ENCODE data around the gene COL19A1. TPM values are rescaled to one million over a fixed set of nuclear protein-coding genes. Genes with fewer than 3 reads are reported as not detected.

COL19A1 gene
- total RNA-seq, 1 experiment from 2014 or later, result 0.12 TPM

DNA sequence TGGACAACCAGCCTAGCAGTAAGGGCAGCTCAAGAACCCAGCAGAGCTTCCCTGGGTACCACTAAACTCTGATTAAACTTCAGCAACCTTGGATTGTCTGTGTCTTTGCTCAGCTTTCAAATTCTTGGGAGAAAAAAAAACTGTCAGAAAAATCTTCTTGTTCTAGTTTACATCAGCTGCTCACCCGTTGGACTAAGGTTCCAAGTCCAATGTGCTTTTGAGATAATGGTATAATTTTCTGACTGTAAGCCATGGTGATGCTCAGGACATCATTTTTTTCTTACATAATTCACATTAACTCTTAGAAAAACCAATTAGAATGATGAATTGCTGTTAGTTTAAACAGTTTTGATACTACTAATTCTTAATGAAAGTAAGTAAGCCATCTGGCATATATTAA lies 290.7 kb downstream of the COL19A1 start:
- DNase-seq (ENCODE audit: extremely low read depth, low read depth), result no peak

DNA sequence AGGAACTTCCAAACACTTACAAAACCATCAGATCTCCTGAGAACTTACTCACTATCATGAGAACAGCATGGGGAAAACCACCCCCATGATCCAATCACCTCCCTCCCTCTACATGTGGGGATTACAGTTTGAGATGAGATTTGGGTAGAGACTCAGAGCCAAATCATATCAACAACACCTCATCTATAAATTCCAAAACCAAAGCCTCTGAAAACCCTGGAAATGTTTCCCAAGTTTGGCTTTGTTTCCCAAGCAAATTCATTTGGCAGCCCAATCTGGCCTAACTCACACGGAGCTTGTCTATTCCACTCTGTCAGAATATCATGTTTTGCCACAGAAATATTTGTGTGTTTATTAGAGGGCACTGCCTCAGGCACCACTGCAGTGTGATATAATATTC lies 293.9 kb downstream of the COL19A1 start:
- no peak for DNase-seq (ENCODE audit: extremely low read depth, low read depth)

DNA sequence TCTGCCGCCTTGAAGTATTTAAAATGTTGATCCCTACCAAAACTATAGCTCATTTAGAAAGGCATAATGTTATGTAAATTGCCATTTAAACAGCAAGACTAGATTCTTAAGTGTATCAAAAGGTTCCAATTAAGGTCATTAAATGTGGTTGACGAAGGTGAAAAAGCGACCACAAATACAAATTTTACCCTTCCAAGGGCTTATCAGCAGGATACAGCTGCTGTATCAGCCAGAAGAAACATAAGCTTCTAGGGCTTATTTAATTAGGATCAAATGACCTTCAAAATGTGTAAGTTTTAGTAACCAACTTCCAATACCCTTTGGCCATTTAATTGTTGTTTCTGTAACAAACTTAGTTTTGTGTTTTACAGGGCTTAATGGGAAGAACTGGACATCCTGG lies 296.6 kb downstream of the COL19A1 start:
- DNase-seq (ENCODE audit: extremely low read depth, low read depth), result no peak

DNA sequence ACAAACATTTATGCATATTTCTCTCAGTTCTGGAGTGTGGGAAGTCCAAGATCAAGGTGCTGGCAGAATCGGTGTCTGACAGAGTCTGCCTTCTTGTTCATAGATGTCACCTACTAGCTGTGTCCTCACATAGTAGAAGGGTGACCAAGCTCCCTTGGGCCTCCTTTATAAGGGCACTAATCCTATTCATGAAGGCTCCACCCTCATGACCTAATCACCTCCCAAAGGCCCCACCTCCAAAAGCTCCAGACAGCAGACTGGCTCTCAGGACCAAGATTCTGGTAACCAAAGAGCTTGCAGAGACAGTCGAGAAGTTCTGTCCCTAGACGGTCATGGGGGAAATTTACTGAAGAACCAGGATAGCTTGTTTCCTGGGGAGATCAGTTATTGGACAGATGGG lies 297.4 kb downstream of the COL19A1 start:
- DNase-seq (ENCODE audit: extremely low read depth, low read depth), result no peak

DNA sequence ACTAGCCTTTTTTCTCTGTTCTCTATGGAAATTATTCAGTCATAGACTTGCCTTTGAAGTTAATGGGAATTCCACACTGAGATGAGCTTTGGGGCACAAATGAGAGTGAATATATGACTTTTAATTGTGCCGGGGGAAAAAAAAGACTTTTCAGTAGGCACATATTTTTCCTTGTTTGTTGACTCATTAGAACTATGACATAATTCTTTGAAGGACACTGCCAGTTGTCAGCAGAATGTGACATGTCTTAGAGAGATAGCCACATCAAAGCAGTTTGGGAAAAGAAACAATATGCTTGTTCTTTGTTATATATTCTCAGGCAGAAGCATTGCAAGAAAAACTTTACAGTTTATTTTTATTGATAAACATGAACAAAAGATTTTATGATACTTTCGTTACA lies 298.2 kb downstream of the COL19A1 start:
- no peak for DNase-seq (ENCODE audit: extremely low read depth, low read depth)

DNA sequence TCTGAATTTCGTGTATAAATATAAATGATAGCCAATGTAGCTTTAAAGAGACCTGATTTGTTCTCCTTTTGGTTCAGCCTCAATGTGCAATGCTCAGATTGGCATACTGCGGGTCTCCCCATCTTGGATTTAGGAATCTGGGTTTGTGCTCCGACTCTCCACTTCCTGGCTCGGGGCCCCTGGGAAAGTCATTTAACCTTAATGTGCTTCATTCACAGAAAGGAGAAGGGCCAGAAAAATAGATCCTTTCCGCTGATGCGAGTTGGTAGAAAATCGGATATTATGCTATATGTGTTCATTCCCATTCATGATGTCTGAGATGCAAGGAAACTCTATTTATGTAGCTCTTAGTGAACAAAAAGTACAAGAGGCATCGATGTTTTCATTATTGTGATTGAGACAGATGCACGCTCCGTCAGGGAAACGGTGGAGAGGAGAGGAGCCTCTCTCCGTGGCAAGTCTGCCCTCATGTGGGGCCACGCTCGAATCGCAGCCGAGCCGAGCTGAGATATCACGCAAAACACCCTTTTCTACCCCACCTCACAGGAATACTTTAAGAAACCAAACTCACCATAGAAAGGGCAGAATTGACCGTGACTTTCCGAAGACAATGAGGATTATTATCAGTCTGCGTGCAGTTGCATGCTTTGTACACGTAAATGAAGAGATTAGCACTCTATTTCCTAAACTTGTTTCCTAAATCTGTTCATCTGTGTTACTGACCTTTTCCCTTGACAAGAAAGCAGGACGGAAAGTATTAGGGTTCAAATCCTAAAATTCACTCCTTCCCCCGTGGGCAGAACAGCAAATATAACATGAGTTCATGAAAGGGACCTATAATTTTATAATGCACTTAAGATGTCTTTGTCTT lies 300.0 kb downstream of the COL19A1 start:
- peak; percentile 25 for DNase-seq (ENCODE audit: extremely low read depth, low read depth)

DNA sequence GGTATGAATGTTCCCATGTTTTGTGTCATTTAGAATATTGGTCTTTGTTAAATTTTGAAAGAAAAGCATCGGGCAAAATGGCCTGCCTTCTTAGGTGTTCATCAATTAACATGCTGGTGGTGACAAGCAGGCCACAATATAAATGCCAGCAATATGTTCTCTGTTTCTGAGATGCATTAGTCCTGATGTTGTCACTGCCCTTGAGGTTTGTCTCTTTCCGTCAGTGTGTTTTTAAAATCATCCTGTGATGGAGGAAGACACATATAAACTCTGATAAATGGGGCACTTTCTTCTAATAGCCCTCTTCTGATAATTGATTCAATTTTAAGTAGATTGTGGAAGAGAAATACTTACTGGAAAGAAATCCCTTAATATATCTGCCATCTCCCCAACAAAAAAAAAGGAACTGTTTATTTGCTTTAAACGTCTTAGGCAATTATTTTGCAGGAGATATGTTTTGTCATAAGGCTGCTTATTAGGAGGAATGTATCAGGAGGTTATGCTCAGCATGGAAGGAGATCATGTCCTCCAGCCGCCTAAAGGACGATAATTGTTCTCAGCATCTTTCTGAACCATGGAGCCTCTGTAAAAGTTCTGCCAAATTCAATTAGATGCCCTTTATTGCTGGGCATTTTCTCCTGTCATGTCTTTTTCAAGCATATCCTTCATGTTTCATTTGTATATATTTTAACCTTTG lies 302.5 kb downstream of the COL19A1 start:
- no peak for DNase-seq (ENCODE audit: extremely low read depth, low read depth)

DNA sequence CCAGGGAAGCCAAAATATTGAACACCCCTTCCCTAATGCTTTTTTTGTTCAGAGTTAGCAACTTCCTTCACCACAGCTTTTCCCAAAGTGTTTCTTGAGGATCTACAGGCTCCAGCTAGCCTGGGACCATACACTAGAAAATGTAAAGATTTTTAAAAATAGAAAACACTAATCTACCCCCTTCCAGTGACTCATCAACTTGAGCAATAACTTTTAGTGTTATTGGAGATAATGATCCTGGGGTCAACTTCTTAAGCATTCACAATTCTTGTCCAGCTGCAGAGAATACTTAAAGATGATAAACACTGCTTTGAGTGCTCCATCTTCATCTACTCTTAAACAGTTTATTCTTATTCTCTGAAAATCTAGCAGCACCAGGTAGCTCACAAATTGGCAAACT lies 304.9 kb downstream of the COL19A1 start:
- DNase-seq (ENCODE audit: extremely low read depth, low read depth), result no peak

DNA sequence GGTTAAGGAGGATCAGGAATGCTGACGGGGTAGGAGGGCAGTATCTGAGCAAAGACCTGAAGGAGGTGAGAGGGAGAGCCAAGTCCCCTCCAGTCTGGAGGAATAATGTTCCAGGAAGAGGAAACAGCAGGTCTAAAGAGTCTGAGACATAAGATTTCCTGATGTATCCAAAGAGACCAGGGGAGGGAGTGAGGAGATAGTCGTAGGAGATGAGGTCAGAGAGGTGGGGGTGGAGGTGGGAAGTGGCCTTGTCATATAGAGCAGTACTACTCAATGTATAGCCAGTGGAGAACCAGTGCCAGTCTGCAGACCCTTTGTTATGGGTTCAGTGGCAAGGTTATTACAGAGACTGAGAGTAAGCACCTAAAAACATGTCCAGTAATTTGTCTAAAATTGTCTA lies 305.9 kb downstream of the COL19A1 start:
- no peak for DNase-seq (ENCODE audit: extremely low read depth, low read depth)

DNA sequence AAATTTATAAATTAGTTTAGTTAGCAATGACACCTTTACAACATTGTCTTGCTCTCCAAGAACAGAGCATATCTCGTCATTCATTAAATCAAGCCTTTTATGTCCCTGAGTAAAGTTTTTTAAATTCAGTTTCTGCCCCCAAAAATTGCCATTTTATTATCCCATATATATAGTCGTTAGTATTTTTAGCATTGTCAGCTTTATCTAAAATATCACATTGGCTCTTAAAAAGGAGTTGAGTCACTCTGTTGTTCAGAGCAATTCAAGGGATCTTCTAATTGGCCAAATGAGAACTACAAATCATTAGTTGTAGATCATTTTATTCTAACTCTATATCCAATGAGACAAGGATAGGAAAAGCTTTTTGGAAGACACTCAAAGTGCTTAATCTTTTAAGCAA lies 309.4 kb downstream of the COL19A1 start:
- no peak for DNase-seq (ENCODE audit: extremely low read depth, low read depth)

DNA sequence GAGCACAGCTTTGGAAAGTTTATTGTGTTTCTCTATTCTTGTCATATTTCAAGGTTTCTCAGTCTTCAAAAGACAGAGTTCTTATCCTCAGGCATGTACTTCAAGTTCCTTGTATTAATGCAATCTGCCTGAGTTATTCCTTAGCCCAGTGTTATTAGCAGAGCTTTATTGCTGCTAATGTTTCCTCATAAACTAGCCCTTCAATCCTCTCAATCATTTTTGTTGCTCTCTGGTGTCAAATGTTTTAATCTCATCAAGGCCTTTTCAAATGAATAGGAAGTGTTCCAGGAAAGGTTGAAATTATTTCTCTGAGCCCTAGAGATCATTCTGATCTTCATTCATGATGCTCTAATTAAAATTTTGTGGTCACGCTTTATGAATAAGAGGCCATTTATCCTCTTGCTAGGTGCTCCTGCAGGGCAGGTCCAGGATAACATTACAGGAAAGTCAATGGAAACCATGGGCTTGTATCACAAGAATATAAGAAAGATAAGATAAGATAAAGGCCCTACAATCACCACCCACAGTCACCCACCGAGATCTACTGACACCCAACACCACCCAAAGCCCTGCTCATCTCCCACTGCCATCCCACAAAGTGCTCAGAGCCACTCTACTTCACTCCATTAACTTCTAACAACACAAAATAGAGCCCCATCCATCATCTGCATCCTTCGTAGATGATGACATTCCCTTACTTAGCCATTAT lies 310.6 kb downstream of the COL19A1 start:
- DNase-seq (ENCODE audit: extremely low read depth, low read depth), result no peak

DNA sequence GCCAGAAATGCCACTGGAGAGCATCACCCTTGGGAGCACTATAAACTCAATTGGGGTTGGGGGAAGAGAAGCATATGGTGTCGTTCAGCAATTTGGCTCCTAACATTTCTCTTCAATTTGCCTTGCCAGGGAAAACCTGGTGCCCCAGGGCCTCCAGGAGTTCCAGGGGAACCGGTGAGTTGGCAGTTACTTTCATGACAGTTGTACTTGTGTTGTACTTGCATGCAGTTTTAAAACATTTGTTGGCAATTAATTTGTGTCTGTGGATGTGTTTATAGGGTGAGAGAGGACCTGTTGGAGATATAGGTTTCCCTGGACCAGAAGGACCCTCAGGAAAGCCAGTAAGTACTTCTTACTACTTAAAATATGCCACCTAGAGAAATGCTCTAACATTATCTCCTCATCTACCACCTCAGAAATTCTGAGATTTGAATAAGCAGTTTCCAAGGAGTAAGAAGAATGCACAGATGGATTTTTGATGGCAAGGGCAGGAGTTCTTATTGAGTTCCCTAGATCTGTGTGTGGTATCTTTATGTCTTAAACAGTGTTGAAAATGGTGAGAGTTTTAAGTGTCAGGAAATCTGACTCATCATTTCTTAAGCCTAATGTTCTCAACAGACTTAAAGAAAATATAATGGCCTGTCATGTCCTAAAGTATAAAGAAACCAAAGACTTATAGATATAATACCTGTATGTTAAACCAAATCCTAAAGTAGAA lies 314.0 kb downstream of the COL19A1 start:
- DNase-seq (ENCODE audit: extremely low read depth, low read depth), result no peak

DNA sequence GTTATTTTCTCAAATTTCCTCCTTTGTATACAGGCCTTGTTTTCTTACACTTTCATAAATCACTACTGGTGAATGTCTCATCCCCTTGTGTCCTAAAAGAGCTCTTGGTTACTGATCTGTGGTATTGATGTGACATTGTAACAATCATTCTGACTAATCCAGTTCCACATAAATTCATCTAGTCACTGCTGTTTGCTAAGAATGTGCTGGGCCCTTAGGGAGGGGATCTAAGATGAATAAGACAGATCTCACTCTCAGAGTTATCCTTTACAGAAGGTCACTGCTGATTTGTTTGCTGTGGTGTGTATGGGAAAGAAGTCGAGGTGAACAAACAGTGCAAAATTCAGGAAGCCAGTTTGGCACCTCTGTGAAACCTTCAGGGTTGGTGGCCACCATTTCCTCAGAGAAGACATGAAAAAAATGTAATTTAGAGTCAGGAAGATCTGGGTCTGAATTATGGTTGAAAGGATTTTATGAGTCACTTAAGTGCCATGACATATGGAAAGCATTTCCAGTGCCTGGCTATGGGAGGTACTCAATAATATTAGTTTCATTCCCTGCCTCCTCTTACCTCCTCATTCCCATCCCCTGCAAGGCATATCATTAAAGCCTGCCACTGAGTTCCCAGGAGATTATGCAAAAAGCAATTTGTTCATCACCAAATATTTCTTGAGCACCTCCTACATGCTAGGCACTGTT lies 314.7 kb downstream of the COL19A1 start:
- DNase-seq (ENCODE audit: extremely low read depth, low read depth), result no peak

DNA sequence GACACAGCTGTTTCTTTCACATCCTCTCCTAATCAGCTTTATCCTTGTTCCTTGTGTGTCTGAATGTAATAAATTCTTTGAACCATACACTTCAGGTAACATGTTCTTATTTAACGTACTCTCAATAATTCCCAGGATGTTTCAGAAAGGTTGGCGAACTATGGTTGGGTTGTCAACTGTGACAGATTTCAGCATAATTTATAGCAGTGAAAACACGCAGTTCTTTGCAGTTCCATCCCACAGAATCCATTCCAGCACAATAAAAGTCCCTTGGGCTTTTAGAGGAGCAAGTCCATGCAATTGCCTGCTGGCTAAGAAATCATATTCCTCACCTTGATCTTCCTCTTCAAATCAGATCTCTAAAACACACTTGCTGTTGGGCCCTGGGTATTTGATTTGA lies 317.2 kb downstream of the COL19A1 start:
- no peak for DNase-seq (ENCODE audit: extremely low read depth, low read depth)

DNA sequence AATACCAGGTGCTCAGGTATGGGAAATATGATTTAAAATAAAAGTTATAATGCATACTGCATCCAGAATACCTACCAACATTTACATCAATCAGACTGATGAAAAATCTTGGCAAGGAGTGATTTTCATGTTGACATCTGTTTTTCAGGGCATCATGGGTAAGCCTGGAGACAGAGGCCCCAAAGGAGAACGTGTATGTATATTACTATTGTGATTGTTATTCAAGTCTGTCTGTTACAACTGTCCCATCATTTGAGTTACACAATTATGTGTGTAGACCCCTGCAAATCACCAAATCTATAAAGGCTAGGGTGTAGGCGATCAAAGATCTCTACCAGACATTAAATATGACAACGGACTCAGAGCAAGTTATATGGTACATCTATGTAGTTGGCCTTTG lies 318.4 kb downstream of the COL19A1 start:
- DNase-seq (ENCODE audit: extremely low read depth, low read depth), result no peak

DNA sequence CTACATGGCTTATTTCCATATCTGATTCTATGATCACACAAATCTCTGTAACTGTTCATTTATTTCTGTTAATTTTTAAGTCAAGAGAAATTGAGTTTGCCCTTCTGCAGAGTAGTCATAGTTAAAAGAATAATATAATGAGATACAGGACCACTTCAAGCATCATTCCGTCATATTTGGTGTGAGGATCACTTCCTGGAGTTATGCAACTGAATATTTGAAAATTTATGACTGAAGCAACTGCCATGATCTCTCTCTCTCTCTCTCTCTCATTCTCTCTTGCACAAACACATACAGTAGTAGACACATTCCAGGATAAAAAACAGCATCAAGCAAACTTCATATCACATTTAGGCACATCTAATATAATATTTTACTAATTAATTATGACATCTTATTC lies 320.1 kb downstream of the COL19A1 start:
- no peak for DNase-seq (ENCODE audit: extremely low read depth, low read depth)

DNA sequence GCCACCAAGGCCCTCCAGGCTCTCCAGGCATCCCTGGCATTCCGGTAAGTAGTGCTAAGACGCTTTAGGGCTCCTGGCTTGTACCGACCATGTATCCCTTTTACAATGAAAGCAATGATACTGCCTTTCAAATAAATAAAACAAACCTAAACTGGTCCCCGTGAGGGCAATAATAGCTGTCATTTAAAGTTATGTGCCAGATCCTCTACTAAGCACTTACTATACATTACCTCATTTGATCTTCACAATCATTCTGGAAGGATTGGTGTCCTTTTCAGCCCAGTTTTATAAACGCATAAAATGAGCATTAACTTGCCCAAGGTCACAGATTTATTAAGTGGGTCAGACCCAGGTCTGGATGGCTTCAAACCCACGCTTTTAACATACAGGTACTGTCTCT lies 321.8 kb downstream of the COL19A1 start:
- no peak for DNase-seq (ENCODE audit: extremely low read depth, low read depth)

DNA sequence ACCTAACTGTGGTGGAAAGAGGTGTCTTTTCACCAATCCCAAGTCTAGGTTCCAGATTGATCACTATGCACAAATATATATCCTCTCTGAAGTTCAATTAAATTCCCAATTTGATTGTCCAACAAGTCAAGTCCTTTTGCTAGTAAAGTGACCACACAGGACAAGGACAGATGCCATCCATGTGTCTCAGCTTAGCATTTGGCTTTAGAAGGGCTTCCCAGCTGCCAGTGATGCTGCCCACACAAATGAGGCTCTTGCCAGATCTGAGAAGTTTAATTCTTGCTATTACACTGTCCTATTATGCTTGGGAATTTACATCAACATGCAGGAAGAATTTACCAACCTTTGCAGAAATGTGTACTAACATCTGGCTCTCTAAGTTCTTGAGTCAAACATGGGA lies 328.1 kb downstream of the COL19A1 start:
- no peak for DNase-seq (ENCODE audit: extremely low read depth, low read depth)

DNA sequence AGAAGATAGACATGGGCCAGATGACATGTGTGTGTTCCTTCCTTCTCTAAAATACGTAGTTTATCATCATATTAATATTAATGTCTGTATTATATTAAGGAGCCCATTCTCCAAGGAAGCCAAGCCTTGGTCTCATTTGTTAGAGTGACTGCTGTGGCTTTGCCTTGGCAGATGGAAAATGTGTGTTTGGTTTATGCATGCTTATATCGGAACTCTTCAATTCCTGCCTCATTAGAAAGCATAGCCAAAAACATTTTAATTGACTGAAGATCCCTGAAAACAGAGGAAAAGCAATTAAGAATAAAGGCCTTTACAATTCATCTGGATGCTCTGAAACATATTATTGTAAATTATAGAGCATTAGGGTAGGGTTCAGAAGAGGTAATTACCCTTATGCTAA lies 330.2 kb downstream of the COL19A1 start:
- DNase-seq (ENCODE audit: extremely low read depth, low read depth), result no peak

DNA sequence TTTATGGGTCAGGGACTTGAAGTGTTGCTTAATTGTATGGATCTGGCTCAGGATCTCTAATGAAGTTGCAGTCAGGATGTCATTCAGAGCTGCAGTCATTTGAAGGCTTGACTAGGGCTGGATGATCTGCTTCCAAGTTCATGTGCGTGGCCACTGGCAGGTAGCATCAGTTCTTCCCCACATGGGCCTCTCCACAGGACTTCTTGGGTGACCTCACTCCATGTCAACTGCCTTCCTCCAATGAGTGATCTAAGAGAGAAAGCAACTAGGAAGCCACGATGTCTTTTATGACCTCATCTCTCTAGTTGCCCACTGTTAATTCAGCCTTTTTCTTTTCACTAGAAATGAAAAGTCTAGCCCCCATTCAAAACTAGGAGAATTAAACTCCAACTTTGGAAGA lies 332.4 kb downstream of the COL19A1 start:
- no peak for DNase-seq (ENCODE audit: extremely low read depth, low read depth)

Measured in NCI-H460 (cell line).